ELF-1 (cell line): ENCODE results near the gene ASPHD2.
A peak's percentile ranks its signal among the peaks of the same experiment; 100 is the strongest.
"Not testable (repeated sequence)": the region's sequence is repeated elsewhere in the genome, so short reads cannot be mapped to it uniquely, and the experiment has no call there.

Experiments
- DNase-seq: peaks from one replicate; pipeline ENCODE4 v3.0.0-alpha.2; 2016; ENCODE audit warnings: low read depth, low spot score

The ASPHD2 gene

GRCh38 chr22:26416670-26417276 lies 12.3 kb upstream of the ASPHD2 start:
- DNase-seq: peak; percentile 91

GRCh38 chr22:26417406-26417805 lies 11.7 kb upstream of the ASPHD2 start:
- DNase-seq: no peak

GRCh38 chr22:26418620-26419019 lies 10.4 kb upstream of the ASPHD2 start:
- DNase-seq: no peak

- DNase-seq: no peak
Observed at GRCh38 chr22:26426924-26427323, 2.1 kb upstream of the ASPHD2 start.

GRCh38 chr22:26429458-26430286 lies 612 bp downstream of the ASPHD2 start:
- no peak for DNase-seq

- DNase-seq: no peak
Observed at GRCh38 chr22:26430600-26430999, 1.5 kb downstream of the ASPHD2 start.

- no peak for DNase-seq
Observed at GRCh38 chr22:26431261-26431995, 2.4 kb downstream of the ASPHD2 start.

GRCh38 chr22:26432619-26433311 lies 3.7 kb downstream of the ASPHD2 start:
- DNase-seq: no peak

GRCh38 chr22:26433805-26434204 lies 4.7 kb downstream of the ASPHD2 start:
- no peak for DNase-seq

- DNase-seq: no peak
Observed at GRCh38 chr22:26435327-26436093, 6.5 kb downstream of the ASPHD2 start.

- DNase-seq: no peak
Observed at GRCh38 chr22:26436903-26437515, 7.9 kb downstream of the ASPHD2 start.

- DNase-seq: no peak
Observed at GRCh38 chr22:26437694-26438392, 8.8 kb downstream of the ASPHD2 start.

GRCh38 chr22:26438776-26439175 lies 9.7 kb downstream of the ASPHD2 start:
- DNase-seq: not testable (repeated sequence)

- DNase-seq: no peak
Observed at GRCh38 chr22:26439559-26439958, 10.5 kb downstream of the ASPHD2 start.

- DNase-seq: no peak
Observed at GRCh38 chr22:26442086-26442756, 13.2 kb downstream of the ASPHD2 start.

- no peak for DNase-seq
Observed at GRCh38 chr22:26443901-26444690, 15.0 kb downstream of the ASPHD2 start.

- no peak for DNase-seq
Observed at GRCh38 chr22:26444777-26445176, 15.7 kb downstream of the ASPHD2 start.

GRCh38 chr22:26445577-26446275 lies 16.7 kb downstream of the ASPHD2 start:
- no peak for DNase-seq
